NCI-H1048 (cell line): ENCODE data around the gene ABLIM3.
"Not testable (repeated sequence)": the region's sequence is repeated elsewhere in the genome, so short reads cannot be mapped to it uniquely, and the experiment has no call there.

ENCODE experiments used
- DNase-seq: peaks from one replicate; lab custom pipeline; 2025; lab: John Stamatoyannopoulos, UW

The ABLIM3 gene

DNA sequence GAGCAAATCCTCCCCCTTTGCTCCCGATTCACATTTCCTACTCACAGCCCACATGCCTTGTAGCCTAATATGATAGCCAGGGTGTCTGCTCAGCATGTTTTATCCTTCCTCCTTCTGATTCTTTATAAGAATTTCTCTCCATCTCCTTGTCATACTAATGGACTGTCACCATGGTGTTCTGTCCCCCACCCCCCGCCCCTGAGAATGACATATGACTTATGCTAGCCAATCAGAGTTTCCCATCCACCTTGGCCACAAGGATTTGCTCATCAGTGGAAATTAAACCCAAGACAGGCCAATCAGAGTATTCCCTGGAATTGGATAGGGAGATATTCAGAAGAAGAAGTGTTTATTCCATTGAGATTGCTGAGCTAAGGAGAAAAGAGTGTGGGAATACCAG is 16.0 kb downstream of the ABLIM3 start:
- DNase-seq, result no peak

DNA sequence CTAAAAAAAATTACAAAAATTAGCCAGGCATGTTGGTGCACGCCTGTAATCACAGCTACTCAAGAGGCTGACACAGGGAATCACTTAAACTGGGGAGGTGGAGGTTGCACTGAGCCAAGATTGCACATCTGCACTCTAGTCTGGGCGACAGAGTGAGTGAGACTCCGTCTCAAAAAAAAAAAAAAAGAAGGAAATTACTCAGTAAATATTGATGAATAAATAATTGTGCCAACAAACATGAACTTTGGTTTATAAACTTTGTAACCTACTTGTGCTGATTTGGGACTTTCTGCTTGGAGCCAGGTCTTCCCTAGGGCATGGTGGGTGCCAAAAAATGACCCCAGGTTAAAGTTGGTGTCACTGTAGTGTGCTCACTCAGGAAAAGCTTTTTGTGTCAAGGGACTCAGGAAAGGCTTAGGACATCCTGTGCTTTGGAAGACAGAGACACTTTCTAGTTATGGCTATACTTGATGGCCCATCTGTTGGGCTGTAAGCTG is 19.0 kb downstream of the ABLIM3 start:
- DNase-seq, result no peak

DNA sequence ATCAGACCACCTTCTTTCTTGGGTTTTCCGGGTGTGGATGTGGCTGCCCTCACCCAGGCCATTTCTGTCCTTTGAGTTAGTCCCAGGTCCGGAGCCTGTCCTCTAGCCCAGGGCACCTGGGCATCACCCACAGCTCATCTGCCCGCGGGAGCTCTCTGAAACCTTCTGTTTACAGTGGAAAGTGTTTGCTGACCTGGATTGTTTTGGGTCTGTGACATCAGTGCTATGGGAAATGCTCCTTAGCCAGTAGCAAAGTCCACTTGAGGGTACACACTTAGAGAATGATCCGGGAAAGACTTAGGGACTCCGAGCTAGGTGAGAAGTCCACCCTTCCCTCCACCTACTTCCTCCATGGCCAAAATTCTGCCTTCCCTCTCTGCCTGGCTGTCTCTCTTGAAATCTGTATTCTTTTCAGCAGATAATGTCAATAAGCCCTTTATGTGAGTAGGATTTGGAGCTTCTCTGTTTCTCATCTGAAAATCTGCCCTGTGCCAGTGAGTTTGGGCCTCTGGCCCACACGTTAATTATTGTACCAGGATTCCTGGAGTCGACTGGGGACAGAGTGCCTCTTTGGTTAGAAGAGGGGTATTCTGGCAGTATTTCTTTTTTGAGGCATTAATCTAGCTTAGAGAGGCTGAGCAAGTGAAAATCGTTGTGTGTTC is 19.9 kb downstream of the ABLIM3 start:
- no peak for DNase-seq

DNA sequence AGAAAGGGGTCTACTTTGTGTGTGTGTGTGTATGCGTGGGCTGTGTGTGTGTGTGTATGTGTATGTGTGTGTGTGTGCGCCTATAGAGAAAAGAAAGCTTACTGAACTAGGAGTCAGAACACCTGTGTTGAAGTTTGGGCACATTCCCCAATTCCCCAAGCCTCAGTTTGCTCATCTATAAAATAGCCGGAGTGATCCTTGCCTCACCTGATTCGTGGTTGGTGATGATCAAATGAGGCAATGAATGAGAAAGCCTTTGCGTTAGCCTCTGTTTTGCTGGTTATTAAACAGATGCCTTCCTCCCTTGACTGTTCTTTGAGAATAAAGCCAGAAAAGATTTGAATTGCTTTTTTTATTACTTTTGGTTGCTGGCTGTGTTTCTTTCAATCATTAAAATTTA is 20.6 kb downstream of the ABLIM3 start:
- no peak for DNase-seq

DNA sequence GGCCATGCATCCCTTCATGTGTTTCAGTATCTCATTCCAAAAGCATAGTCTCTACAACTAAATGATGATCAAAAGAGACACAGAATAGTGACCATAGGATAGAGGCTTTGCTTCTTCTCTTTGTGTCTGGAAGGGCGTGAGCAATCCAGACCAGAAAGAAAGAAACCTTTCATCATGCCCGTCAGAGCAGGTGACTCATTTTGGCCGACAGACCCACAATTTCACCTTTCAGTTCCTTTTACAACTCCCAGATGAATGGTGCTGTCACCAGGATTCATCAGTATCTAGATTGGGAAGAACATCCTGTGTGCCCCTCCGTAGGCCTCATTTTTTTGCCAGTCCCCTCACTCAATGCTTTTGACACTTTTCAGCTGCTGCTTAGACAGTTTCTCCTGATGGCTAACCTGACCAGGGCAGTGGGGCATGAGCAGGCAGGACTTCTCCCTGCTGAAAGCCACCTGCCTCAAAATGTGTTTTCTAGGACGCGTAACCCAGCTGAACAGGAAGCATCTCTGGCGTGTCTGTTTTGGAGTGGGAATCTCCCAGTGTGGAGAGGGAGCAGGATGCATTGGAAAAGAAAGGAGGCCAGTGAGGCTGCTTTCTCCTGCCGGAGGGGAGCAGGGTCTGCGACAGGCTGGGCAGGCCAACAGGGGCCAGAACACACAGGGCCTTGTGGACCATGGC is 21.2 kb downstream of the ABLIM3 start:
- no peak for DNase-seq

DNA sequence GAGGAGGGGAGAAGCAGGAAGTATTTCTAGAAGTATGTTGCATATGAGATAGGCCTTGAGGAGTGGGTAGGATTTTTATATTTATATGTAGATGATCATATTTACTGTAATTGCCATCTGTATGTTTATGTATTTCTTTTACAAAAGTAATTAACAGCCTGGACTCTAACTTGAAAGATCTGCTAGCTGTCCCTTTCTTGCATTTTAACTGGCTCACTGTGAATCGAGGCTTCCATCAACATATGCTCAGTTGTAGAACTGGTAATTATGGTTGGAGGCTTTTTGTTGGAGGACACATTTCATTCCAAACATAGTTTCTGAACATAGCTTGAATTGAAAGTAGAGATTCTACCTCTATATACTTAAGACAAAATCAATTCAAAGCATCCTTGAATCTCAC is 23.4 kb downstream of the ABLIM3 start:
- no peak for DNase-seq

DNA sequence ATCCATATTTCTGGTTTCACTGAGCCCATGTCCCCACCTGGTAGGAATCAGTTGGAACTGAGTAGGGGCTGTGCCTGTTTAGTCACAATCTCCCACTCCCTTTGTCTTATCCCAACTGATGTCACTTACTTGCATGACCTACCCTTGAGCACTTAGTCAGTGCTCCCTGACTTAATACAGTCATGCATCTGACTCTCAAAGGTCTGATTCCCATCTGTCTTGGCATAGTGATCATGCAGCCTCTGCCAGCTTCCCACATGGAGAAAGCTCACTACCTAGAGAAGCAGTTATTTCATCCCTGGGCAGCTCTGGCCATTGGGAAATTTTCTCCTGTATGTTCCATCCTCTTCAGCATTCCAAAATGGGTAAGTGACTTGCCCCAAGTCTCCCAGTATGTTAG is 24.8 kb downstream of the ABLIM3 start:
- DNase-seq, result no peak

DNA sequence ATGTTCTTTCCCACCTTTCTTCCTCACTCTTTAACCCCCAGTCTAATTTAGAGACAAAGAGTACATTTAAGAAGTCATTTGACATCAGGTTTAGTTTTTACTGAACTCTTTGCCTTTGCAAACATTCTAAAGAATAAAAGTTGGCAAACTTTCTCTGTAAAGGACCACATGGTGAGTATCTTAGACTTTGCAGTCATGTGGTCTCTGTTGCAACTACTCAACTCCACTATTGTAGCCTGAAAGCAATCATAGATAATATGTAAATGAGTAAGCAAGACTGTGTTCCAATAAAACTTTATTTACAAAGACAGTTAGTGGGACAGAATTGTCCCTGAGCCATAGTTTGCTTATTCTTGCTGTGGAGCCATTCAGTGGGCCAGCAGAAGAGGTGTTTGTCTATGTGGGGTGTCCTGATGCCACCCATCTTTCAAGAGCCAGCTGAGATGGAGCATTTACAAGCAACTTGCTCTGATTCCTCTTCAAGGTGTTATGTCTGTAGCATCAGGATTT is 25.4 kb downstream of the ABLIM3 start:
- DNase-seq, result no peak

DNA sequence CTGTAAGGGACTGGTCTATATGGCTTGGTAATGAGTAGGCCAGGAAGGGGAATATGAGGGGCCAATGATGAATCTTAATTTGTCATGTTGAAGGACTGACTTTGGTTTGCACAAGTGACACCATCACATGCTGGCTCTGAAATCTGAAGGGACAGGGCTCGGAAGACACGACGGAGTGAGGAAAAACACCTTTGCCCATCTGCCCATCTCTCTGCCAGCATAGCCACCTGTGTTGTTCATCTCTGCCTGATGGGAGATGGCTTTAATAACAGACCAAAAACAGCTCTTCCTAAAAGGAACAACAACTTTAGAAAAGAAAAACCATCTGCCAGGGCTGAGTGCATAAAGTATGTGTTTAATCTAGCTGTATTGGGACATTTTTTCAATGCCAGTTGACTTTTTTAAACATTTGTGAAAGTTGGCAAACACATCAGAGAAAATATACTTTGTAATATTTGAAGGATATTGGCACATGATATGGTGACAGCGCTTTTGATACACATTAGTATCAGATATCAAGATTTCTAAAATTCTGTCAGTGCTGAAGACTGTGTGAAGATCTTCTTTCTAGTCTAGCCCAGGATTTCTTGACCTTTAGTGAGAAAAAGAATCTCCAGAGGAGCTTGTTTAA is 27.1 kb downstream of the ABLIM3 start:
- no peak for DNase-seq

DNA sequence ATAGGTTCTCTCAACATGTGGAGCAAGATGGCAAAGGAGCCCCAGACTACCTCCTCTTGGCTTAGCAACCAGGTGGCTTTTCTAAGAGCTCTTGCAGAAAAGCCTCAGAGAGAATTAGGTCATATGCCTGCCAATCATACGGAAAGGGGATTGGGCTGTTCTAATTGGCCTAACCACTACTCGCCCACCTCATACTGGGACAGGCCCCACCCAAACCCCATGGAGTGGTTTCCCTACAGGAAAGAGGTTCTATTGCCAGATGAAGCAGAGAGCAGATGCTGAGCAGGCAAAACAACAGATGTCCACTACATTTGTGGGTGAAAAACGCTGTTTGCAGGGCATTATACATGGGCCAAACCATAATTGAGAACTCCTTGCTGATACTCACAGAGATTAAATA is 29.0 kb downstream of the ABLIM3 start:
- DNase-seq, result no peak

DNA sequence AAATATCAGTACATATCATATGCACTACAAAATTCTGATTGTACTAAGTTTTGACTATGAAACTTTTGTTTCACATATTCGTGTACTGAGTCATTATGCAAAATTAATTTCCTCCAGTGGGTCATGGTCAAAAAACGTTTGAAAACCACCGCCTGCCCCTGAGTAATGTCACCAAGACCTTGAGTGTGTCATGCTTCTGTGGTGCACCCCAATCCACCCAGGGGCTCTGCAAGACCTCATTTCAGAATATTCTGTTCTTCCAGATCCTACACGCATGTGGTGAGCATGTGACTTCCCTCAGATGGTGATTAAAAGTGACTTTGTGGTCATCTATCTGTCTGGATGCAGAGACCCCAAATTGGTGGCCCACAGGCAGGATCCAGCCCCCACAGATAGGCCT is 31.0 kb downstream of the ABLIM3 start:
- DNase-seq, result no peak

DNA sequence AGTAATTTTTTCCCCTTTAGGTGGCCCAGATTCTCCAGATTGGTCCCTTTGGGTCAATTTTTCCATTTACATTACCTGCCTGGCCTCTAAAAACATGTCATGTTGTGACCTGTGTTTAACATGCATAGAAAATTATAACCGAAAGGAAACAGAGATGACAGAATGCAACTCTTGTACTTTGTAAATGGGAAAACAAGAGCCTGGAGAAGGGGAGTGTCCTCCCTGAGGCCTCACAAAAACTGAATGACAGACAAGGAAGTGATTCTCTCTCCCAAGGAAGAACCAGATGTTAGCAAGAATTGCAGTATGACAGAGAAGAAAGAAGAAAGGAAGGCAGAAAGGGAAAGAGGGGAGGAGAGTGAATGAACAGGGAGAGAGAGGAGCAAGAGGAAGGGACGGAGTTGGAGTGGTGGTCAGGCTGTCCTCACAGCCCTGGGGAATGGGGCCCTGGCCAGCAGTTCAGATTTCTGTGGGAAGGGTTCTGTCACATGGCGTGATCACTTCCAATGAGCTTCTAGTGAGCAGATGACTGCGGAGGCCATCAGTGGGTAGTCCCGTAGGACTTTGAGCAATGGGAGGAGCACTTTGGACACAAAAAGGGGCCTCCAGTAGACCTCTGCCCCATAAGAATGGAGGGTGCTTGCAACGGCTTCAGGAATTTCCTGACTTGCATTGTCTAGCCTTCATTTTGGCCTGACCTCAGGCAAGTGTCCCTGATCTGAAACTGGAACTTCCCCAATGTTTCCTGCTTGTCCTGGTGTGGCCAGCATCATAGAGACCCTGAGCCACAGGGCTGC is 31.6 kb downstream of the ABLIM3 start:
- no peak for DNase-seq

DNA sequence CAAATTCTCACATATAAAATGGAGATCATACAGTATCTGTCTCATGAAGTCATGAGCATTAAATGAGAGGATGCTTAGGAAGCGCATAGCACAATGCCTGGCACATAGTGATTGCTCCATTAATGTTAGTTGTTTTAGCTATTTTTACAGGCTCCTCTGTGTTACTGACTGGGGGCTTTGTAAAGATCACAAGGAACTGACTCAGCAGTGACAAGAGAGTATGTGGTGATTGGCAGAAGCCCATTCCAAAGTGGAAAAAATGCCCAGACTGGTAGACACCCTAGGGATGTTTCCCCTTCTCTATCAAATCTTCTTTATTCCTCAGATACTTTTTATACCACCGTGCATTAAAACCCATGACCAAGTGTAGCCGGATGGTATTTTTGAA is 33.5 kb downstream of the ABLIM3 start:
- no peak for DNase-seq

DNA sequence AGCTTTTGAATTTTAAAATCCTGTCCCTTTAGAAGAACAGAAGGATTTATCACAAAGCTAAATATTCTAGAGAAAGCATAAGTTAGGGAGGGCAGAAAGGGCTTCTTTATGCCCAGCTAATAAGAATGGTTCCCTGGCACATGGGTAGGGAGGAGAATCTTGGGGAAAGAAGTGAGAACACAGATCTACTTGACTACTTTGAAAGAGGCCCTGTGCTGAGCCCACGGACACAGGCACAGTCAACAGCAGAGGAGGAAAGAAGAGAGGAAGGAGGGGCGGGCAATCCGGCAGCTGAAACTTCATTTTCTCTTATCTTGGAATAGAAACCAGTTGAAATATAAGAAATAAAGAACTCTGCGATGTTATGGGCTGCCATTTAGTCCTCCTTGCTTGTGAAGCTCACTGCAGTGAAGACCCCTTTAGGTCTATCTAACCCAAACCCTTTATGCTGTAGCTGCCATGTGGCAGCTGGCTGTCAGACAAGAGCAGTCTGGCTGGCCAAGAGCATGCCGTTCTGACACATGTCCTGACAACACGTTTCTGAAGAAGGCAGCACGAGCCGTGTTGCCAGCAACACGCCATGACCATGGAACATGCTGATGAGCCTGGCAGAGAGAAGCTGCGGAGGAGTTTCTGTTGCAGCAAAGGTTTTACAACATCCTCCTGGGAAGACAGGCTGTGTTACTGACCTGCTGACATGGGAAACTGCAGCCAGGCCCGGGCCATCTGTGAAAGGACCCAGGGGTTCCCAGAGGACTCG is 34.2 kb downstream of the ABLIM3 start:
- no peak for DNase-seq

DNA sequence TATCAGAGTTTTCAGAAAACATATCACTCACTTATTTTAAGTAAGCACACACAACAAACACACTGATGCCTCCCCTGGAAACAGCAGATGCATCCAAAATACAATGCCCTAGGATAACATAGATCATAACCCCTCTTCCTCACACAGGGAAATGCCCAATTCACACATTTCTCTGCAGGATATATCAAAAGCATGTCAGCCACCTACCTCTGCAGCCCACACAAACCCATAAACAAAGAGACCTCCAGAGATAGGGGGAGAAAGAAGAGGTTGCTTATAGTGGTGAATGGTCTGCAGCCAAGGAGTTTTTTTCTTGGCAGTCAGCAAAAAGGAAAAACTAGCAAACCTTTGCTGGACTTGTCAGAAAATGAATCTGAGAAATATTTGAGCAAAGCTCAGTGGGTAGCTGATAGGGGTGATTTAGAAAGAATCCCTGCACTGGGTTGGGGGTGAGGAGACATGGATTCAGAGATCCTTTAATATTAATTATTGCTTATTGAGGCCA is 36.1 kb downstream of the ABLIM3 start:
- no peak for DNase-seq

DNA sequence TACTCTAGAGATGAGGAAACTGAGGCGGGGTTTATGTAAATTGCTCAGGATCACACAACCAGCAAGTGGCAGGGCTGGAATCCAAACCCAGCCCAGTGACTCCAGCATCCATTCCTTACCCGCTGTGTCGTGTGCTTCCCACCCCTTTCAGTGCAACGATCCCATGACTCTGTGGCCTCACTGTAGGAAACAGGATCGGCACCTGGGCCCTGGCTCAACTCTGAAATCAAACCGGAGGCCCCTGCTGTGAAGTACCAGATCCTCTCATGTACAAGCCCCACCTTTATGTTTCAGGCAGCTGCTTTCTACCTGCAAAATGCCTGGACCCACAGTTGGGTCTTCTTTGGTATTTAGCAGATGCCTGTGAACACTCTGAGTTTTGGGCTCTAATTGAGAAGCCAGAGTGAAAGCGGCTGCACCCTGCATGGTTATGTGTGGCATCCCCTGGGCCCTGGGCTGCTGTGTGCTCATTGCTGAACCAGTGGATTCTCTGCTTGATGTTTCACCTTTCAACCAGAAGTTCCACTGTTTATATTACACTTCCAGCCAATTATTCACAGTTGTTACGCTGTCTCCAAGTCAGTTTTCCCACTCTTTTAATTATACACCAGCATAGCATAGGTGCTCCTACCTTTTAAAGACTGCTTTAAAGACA is 36.7 kb downstream of the ABLIM3 start:
- no peak for DNase-seq

DNA sequence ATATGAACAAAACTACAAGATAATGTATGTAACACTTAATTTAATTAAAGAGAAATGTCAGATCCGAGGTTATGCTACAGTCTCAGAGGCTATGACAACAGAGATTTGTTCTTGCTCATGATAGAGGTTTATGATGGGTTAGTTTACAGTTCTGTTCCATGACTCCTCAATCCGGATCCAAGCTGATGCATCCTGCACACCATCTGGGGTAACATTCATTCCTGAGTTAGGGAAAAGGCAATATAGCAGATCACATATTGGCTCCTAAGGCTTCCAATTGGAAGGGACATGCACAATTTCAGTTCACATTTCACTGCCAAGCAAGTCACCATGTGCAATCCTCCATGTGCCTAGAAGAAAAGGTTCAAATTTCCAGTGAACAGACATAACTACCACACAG is 40.4 kb downstream of the ABLIM3 start:
- DNase-seq, result no peak

DNA sequence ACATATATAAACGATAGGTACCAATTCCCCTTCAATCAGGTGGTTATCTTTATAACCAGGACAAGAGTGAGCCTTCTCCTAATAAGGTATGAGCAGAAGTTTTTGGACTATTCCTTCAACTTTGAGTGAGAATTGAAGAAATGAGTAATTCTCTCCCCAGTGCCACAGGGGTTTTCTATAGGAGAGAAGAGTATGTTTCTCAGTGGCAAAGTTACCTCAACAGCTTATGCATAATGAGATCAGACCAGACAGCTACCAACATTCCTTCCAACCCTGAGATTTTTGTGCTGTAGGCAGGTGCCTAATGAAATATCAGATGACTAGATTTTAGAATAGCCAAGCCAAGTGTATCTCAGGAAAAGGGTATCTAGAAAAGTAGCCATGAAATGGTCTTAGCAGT is 40.9 kb downstream of the ABLIM3 start:
- DNase-seq, result no peak

DNA sequence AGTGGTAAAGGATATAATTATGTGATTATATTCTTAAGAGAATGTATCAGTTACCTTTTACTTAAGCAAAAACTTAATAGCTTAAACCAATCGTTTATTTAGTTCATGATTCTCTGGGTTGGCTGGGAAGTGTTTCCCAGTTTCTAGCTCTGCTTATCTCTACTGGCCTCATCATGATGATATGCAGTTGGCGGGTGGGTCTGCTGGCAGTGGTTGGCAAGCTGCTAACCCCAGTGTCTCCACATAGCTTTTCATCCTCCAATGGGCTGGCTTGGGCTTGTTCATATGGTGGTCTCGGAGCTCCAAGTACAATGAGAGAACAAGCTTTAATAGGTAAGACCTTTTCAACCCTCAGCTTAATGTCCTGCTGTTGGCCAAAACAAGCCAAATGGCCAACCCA is 43.8 kb downstream of the ABLIM3 start:
- no peak for DNase-seq

DNA sequence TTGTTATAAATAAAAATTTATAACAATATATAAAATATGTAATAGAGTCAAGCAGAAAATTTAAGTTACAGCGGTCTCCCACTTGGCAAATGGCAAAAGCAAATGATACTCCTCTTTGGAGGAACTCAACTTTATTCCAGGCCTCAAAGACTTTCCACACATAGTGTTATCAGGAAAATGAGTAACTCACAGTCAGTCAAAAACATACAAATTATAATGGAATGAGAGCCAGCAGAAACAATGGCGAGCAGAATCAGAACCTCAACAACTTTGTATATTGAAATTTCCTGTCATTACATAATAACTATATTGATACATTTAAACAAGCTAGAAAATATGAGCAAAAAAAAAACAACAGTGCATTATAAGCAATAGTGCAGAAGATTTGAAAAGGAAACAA is 45.2 kb downstream of the ABLIM3 start:
- DNase-seq, result no peak

DNA sequence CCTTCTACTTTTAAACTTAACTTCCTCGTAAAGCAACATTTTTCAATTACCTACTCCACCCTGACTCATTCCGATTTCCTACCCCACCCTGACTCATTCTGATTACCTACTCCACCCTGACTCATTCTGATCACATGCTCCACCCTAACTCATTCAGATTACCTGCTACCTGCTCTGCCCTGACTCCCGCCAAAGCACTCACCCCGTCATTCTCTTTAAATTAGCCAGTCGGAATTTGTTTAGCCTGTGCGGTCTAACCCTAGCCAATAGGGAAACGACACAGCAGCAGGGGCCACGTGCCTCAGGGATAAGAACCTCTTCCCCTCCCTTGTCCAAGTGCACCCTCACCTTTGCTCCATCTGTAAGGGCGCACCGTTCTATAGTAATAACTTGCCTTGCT is 46.3 kb downstream of the ABLIM3 start:
- not testable (repeated sequence) for DNase-seq
